ENCODE results near the gene PDIA6. TPM values are rescaled to one million over a fixed set of nuclear protein-coding genes. Genes with fewer than 3 reads are reported as not detected.

PDIA6 gene
- total RNA-seq, 2 experiments from 2014 or later, result 161 to 165 TPM

Other genes with a start within 250 kb of the PDIA6 start
- 10 to 100 TPM; 19.5 to 21.9 TPM for gene NOL10, start 122.8 kb downstream of the PDIA6 start, total RNA-seq
- not detected for gene ATP6V1C2, start 91.2 kb downstream of the PDIA6 start, total RNA-seq
- not detected for gene KCNF1, start 99.1 kb upstream of the PDIA6 start, total RNA-seq

All from activated CD4-positive, alpha-beta memory T cell treated with anti-CD3 and anti-CD28 coated beads, Interleukin-2, amount 10 ng/mL, durations not matched to agents 7 days and 5 days (primary cell).